ENCODE measurements around the gene RNF220.
A peak's percentile ranks its signal among the peaks of the same experiment; 100 is the strongest.

RNF220 gene

DNA sequence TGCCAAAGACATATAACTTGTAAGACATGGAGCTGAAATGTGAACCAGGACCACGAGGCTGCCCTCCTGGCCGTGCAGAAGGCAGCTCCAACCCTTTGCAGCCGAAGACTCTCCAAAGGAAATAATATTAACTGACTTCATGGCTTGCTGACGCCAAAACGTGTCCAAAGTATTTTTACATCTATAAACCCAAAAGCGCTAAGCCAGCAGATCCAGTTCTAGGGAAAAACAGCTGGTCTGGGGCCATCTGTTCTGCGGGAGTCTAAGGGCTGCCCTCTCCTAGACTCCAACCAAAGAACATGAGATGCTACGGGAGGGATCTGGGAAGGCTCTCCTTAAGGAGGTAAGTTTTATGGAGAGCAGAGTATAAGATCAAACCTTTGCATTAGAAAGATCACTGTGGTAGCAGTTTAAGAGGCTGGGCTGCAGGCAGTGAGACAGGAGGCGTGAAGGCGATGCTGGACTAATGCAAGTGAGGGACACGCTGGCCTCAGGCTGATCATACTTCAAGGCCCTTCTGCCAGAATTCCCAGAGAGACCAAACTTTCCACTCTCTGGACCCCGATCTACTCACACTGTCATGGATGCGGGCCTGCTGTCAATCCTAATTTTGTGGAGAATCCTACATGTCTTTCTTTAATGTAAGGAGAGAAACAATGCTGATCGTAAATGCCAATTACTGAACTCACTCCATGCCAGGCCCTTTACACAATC is 268.1 kb downstream of the RNF220 start:
- FAIRE-seq (no peak), DNase-seq (ENCODE audit: low spot score) (no peak)

DNA sequence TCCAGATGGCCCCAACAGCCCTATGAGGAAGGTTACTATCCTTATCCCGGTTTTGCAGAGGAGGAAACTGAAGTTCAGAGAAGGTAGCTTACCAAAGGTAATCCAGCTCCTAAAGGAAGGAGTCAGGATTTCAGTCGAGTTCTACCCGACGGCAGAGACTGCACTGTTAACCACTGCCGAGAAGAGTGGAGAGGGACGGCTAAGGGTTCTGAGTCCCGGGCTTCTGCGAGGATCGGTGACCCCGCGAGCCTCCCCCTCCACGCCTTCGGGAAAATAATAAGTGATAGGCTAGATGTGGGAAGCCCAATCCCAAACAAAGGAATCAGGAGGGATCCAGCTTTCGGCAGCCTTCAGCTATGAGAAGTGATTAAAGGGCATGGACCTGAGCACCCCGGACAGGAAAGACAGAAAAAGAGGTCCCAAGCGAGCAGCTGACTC is 268.6 kb downstream of the RNF220 start:
- DNase-seq (ENCODE audit: low spot score): no peak
- FAIRE-seq: no peak

DNA sequence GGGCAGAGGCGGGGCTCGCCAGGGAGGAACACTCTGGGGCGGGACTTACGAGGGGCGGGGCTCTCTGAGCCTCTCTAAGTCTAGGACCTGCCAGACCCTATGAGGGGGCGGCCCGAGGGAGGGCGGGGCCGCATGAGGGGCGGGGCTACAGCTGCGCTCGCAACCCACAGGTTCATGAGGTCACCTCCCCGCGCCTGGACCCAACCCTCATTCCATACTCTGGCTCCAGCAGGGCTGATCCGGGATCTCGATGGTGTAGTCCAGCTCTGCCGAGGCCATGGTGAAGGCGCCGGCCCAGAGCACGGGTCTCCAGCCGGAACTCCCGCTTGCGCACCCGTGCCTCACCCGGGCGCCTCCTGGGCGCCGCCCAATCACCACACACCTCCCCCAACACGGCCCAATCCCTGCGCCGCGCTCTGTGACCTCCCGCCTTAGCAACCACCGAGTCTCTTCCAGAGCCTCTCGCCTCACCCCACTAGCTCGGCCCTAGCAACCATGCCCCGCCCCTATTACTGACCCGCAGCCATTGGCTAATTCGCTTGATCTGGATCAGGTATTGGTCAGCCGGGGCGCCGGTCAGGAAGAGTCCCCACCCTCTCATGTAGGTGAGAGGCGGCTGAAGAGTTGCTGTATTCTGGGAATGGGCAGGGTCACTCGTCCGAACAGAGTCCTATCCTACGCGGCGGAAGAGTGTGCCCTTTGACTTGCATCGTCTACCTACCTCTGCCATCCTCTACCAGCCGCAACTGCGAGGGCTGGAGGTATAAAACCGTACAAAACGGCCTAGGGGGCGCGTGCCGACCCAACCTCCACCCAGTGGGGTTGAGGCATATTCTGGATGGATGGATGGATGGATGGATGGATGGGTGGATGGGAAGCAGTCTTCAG is 269.3 kb downstream of the RNF220 start, which contains the start of the genes ARMH1 and TMEM53:
Gene ARMH1, plus strand, starts transcription at position 602 of the 888 bp plus-strand sequence. CDS start 14,984 bp downstream, outside the sequence.
Gene TMEM53, minus strand, starts transcription at position 369 of the 888 bp plus-strand sequence. Its CDS starts 90 bp downstream, at position 279.
- FAIRE-seq: peak; percentile 86

DNA sequence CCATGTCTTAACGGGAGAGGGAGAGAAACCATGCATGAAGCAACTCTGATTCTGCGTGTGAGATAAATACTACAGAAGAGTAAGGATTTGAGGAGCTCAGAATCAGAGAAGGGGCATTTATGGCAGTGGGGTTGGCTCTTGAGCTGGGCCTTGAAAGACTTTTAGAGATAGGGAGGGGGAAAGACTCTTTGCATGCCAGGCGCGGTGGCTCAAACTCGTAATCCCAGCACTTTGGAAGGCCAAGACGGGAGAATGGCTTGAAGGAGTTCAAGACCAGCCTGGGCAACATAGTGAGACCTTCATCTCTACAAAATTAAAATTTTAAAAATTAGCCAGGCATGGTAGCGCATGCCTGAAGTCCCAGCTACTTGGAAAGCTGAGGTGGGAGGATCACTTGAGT is 270.1 kb downstream of the RNF220 start:
- FAIRE-seq: no peak

More for the DNA sequence above, 269.3 kb downstream of the RNF220 start, which contains the start of the genes ARMH1 and TMEM53:
- peak; percentile 97 for DNase-seq (ENCODE audit: low spot score)

DNA sequence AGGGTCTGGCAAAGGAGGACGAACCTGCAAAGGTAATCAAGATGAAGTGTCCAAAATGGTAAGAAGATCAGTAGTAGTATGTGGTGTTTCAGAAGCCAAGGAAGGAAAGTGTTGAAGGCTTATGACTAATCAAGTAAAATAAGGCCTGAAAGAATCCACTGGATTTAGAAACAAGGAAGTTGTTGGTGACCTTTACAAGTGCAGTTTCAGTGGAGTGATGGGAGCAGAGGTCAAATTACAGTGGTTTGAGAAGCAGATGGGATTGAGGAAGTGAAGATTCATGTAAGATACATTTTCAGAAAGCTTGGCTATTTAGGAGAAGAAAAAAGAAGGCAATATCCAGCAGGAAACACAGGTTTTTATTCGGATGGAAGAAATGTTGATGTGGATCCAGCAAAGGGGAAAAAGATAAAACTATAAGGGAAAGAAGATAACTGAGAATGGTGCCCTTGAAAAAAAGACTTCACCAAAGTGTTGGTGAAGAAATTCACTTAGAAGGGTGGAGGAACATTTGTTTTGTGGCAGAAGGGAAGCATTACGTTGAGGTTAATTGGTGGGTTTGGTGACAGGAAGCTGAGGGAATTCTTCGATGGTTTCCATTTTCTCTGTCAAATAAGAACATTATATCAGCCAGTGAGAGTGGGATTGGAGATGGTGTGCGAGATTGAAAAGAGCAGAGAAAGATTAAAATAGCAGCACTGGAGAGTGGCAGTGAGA is 271.6 kb downstream of the RNF220 start:
- FAIRE-seq (no peak), DNase-seq (ENCODE audit: low spot score) (peak; percentile 23)

More for the DNA sequence above, 270.1 kb downstream of the RNF220 start:
- no peak for DNase-seq (ENCODE audit: low spot score)

DNA sequence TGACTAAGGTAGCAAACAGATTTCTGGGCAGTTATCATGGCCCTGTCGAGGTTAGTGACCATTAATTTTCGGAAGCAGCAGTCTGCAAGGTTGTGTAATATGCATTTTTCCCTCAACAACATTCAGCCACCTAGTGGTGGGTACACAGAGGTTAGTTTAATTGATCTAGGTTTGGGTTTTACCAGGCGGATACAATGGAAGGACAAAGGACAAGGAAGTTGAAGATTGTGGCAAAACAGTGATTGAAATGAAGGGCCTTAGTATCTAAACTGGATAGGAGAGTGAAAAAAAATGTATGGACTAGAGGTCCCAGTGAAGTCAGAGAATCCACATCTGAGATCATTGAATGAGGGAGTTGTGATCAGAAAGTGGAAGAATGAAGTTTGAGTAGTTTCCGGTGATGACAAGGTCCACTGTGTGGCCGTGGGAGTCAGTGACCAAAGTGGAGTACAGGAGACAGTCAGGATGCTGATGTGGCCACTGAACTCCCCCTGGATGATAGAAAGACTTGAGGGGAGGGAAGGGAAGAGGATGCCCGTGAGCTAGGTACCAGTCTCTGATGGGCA is 272.2 kb downstream of the RNF220 start:
- FAIRE-seq (no peak), DNase-seq (ENCODE audit: low spot score) (peak; percentile 12)

DNA sequence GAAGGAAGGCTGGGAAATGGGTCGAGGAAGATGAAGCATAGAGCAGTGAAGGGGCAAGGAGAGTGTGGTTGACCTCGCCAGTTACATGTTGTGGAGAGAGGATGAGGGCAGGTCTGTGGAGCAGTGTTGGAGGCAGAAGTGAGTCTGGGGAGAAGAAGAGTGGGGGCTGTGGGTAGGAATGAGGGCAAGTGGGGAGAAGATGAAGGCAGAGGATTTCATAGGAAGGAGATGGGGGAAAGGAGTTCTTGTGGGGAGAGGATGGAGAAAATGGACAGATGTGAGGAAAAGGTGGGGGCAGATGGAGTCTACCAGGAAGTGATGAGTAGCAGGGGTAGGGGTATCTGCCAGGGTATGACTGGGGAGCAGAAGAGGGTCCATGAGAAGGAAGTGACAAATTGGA is 273.1 kb downstream of the RNF220 start:
- no peak for DNase-seq (ENCODE audit: low spot score)

DNA sequence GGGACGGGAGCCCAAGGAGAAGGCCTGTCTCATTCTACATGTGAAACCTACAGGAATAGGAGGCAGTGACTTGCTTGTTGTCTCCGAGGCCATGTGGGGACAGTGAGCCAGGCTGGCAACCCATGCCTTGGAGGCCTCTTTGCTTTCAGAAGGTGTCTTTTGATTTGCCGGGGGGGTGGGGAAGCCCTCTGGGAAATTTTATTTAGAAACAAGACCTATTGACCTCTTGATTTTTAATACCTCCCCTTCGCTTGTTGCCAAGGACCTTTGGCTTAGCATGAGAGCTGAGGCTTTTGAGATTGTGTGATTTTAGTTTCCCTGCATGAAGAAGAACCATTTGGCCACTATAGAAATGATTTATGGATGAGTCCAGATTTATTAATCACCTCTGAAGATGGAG is 273.6 kb downstream of the RNF220 start:
- FAIRE-seq (no peak), DNase-seq (ENCODE audit: low spot score) (no peak)

More for the DNA sequence above, 273.1 kb downstream of the RNF220 start:
- no peak for FAIRE-seq

DNA sequence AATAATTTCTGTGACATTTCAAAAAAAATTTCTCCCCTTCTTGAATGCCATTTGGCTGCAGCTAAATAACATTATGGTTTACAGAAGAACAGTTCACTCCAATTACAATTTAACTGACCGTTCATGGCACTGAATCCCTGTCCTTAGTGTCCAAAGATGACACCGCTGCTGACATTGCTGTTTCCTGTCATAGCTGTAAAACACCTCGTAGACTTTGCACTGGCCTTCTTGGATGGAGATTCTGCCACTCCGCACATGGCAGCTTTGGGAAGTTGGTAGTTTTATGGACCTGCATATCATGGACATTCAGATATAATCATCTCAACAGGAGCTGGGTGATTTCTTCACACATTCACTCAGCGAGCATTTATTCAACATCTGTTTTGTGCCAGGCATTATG is 274.4 kb downstream of the RNF220 start:
- no peak for FAIRE-seq
- DNase-seq (ENCODE audit: low spot score): no peak

DNA sequence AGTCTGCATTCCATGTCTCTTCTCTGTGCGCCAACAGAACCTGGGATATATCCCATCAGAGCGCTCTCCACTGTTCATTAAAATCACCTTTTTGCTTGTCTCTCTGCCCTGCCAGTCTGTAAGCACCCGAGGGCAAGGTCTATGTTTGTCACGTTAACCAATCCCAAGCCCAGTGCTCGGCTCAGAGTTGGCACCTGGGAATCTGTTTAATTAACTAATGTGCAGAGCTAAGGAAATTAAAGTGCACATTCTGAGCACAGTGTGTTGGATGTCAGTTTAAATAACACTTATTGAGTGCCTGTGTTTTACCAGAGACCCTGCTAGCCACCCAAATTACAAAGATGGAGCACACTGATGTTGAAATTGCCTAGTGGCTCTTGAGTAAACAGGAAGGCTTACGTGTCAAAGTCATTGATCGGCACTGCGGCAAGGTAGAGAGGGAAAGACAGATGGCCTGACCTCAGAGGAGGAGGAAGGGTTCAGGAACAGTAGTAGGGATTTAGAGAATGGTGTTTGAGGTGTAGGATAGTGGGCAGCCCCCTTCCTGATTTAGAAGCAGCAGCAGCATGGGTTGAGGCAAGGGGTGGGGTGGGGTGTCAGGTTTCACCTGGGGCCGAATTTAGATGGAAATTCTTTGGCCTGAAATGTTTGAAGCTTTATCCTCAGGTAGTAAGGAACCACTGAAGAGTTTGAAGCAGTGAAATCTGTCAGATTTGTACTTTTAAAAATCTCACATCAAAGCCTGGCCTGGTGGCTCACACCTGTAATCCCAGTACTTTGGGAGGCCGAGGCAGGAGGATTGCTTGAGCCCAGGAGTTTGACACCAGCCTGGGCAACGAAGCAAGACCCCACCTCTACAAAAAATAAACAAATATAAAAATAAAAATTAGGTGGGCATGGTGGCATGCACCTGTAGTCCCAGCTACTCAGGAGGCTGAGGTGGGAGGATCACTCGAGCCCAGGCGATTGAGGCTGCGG is 277.1 kb downstream of the RNF220 start:
- FAIRE-seq (no peak), DNase-seq (ENCODE audit: low spot score) (no peak)

DNA sequence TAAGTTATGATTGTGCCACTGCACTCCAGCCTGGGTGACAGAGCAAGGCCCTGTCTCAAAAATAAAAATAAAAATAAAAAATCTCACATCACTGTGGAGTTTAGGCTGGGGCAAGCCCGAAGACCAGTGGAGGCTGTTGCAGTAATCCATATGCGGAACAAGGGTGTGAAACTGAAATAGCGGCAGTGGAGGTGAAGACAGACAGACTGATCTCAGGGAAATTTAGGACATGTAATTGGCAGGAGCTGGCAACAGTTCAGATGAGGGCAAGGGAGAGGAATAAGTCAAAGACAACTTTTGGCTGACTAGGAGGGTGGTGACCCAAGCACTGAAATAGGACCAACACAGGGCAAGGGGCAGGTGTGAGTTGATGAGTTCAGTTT is 277.8 kb downstream of the RNF220 start:
- FAIRE-seq: no peak
- no peak for DNase-seq (ENCODE audit: low spot score)

DNA sequence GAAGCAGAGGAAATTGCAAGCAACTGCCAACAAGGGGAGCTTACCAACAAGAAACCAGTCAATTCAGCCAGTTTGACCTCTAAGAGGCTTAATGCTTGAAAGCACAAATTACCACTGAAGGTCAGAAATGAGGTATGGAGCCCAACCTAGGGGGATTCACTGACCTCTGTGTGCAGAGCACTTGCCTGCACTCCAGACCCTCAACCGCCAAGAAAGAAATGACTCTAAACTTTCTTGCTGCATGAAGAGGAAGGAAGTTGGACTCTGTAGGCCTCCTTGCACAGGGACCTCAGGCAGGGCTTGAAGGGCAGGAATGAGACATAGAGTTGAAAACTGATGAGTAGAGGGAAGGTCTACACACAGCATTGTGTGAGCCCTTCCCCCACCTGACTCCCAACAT is 279.5 kb downstream of the RNF220 start:
- FAIRE-seq (no peak), DNase-seq (ENCODE audit: low spot score) (no peak)

DNA sequence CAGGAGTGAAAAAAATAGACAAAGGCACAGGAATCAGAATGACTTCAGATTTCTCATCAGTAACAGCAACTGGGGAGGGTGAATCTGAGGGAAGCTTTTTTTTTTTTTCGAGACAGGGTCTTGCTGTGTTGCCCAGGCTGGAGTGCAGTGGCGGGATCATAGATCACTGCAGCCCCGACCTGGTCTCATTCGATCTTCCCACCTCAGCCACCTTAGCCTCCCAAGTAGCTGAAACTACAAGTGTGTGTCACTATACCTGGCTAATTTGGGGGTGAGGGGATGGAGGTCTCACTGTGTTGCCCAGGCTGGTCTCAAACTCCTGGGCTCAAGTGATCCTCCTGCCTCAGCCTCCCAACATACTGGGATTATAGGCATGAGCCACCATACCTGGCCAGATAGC is 280.2 kb downstream of the RNF220 start:
- no peak for FAIRE-seq
- DNase-seq (ENCODE audit: low spot score): no peak

DNA sequence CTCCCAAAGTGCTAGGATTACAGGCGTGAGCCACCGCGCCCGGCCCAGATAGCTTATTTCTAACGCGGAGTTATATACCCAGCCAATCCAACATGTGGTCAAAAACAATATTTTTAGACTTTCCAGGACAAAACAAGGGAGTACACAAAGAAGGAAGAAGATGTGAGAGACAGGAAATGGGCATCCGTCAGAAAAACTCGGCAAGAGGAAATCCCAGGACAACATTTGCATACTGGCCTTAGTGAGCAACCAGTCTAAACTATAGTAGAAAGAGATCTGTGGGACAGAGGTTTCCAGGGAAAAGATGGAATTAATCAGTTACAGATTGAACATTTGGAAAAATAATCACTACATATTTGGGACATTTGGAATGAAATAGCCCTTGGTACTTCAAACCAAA is 280.8 kb downstream of the RNF220 start:
- no peak for FAIRE-seq
- DNase-seq (ENCODE audit: low spot score): no peak

DNA sequence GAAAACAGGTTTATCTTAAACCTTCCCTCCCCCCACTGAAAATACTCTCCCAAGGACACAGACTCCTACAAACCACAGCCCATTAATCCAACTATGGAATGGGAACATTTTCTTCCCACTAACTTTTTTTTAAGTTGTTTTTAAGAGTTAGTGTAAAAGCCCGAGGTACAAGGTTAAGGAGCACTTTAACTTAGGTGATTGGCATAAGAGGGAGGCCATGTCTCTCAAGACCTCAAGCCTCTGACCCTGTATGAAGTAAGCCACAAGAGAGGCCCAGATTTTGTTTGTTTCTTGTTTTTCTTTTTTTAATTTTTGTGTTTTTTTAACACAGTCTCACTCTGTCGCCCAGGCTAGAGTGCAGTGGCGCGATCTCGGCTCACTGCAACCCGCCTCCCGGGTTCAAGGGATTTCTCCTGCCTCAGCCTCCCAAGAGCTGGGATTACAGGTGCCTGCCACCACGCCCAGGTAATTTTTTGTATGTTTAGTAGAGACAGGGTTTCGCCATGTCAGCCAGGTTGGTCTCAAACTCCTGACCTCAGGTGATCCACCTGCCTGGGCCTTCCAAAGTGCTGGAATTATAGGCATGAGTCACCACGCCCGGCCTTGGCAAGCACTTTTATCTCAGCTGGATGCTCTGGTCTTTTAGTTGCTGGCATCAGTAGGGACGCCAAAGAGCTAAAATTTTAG is 283.8 kb downstream of the RNF220 start:
- FAIRE-seq (no peak), DNase-seq (ENCODE audit: low spot score) (no peak)

DNA sequence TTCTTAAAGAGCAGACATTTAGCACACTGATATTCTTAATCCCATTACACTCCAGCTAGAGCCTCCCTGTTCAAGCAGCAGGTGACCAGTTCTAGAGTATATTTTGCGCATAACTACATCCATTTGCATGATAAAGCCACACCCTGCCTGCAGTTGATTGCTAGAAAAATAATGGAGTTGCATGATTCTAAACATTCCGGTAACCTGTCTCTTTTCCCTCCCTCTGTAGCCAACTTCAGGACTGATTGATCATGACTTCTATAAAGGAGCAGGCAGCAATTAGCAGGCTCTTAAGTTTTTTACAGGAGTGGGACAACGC is 284.4 kb downstream of the RNF220 start:
- DNase-seq (ENCODE audit: low spot score) (no peak), FAIRE-seq (no peak)

DNA sequence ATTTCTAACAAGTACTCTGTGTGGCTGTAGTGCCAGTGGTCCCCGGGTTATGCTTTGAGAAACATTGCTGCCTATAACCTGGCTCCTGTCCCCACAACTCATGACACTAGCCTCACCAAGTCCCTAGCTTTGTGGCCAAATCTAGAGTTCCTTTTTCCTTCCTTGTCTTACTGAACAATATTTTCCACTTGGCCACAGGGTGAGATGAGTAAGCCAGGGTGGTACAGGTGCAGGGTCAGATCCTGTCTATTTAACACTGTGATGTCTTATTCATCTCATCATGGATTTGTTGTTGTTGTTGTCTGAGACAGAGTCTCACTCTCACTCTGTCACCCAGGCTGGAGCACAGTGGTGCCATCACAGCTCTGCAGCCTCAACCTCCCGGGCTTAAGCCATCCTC is 288.1 kb downstream of the RNF220 start:
- FAIRE-seq: no peak
- DNase-seq (ENCODE audit: low spot score): no peak

DNA sequence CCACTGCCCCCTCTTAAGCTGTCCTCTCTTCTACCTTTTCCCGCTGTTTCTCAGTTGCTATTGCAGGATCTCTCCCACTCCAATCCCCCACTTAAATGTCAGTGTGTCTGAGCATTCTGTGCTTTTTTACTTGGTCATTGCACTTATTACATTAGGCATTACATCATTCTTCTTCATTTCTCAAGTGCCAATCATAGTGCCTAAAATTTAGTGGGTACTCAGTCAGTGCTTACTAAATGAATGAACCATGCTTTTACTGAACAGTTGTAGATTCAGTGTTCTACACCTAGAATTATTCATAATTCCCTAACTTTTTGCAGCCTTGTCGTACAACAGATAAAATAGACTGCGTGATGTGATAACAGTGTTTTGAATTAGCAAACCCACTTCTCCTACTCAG is 288.8 kb downstream of the RNF220 start:
- FAIRE-seq: no peak
- DNase-seq (ENCODE audit: low spot score): no peak

DNA sequence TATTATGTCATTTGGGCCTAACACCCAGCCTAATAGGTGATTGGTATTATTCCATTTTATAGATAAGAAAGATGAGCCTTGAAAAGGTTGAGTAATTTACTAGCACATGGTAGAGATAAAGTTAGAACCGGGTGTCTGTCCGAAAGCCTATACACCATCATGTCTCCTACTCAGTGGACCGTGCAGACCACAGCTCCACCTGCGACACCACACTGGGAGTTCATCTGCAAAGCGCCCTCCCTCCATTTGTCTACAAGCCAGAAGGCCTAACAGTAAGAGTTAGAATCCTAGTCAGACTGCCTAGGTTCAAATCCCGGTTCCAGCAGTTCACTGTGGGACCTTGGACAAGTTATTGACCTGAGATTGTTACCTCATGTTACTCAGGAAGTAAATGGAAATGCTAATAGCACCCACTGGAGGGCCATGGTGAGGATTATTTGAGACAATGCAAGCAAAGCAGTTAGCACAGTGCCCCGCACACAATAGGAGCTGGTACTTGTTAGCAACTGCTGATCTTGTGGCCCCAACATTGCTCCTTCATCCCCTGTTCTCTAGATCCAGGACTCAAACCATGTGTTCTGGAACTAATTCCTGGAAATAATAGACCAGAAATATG is 289.9 kb downstream of the RNF220 start:
- no peak for FAIRE-seq
- no peak for DNase-seq (ENCODE audit: low spot score)

Measured in RCC 7860 (cell line).